Measurements from ENCODE around the gene CD34.

Gene CD34

GRCh38 chr1:207873055-207873890 is 37.7 kb downstream of the CD34 start:
- no peak for DNase-seq (ENCODE audit: low spot score)

DNA sequence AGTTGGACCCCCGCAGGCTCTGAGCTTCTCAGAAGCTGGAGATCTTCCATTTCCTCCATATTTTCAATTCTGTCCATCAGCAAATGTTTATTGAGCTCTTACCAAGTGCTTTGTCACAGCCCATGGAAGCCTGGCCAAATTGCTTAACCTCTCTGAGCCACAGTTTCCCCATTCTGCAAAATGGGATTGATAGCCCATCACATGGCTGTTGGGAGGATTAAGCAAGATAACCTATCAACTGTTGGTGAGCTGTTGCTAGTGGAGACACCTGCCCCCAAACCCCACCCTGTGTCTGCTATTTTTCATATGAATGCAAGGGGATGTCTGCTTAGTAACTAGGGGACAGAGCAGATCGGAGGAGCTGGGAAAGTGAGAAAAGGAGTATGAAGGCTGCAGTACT is 38.3 kb downstream of the CD34 start:
- no peak for DNase-seq (ENCODE audit: low spot score)

GRCh38 chr1:207871117-207871649 is 39.7 kb downstream of the CD34 start:
- no peak for DNase-seq (ENCODE audit: low spot score)

DNA sequence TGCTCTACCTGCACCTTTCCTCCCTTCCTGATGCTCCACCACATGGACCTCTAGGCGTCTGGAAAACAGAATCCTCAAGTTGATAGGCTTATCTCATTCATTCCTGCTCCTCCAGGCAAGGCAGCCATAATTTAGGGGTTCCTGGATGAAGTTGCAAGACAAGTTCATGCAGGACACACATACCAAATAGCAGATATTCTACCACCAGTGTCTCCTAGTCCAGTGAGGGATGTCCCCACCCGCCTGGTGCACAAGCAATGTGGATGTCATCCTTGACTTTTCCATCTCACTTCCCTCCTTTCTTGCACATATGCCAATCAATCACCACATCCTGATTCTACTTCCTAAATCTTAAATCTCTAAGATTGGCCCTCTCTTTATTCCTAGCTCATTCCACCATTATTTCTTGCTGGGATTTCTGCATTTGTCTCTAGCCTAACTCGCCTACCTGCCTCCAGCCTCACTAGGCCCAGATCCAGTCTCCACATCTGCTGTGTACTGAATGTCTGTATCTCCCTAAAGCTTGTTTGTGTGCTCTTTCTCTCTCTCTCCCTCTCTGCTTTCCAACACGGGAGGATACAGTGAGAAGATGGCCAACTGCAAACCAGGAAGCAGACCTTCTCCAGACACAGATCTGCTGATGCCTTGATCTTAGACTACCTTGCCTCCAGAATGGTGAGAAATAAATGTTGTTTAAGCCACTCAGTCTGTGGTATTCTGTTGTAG is 40.5 kb downstream of the CD34 start:
- no peak for DNase-seq (ENCODE audit: low spot score)

GRCh38 chr1:207869859-207870258 is 41.1 kb downstream of the CD34 start:
- DNase-seq (ENCODE audit: low spot score): no peak

- peak; percentile 78 for DNase-seq (ENCODE audit: low spot score)
Observed at GRCh38 chr1:207868774-207869721, 41.9 kb downstream of the CD34 start.

DNA sequence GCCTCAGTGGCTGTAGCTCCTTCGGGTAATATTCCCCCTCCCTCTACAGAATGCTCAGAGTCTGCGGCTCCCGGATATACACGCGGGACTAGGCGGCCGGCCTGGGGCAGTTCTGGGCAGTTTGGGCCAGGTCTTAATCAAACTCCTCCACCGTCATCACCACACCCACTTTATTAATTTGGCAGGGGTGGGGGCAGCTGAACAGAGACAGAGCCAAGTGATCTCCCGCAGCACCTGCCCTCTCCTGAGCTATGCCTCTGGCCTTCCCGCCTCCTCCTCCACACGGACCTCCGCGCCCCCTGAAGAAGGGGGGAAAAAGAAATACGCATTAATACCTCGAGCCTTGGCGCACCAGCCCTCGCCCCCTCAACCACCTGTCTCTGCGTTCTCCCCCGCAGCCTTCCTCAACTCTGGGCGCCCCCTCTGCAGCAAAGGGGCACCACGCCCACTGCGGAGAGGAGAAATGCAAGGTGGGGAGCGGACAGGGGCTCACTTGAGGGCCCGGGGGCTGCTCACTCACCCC is 42.6 kb downstream of the CD34 start:
- DNase-seq (ENCODE audit: low spot score): no peak

- no peak for DNase-seq (ENCODE audit: low spot score)
Observed at GRCh38 chr1:207867136-207868109, 43.5 kb downstream of the CD34 start.

GRCh38 chr1:207866471-207867135 is 44.3 kb downstream of the CD34 start:
- no peak for DNase-seq (ENCODE audit: low spot score)

DNA sequence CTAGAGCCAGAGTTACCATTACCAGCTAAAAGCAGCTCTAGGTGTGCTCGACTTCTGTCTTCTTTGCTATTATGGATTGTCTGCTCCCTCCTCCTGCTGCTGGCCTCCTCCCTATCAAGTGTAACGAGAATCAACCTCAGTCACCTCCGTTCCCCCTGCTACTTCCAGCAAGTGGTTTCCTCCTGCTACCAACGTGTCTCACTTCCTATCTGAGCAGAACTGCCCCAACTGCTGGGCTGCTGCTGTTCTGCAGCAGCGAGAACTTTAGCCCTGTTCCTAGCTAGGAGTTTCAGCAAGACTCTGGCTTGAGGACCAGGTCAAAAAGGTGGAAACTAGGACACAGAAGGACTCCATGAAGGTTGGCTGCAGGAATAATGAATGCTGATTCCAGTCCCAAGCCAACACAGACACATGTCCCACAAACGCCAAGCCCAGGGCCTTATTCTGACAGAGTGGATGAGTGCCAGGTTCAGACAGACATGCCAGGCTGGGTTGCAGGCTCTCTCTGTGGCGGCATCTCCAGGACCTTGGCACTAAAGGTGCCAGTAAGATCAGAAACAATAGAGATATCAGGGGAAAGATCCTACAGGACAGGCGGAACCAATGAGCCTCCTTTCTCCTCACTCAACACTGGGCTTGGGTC is 46.9 kb downstream of the CD34 start:
- DNase-seq (ENCODE audit: low spot score): no peak

- DNase-seq (ENCODE audit: low spot score): no peak
Observed at GRCh38 chr1:207862241-207862787, 48.6 kb downstream of the CD34 start.

DNA sequence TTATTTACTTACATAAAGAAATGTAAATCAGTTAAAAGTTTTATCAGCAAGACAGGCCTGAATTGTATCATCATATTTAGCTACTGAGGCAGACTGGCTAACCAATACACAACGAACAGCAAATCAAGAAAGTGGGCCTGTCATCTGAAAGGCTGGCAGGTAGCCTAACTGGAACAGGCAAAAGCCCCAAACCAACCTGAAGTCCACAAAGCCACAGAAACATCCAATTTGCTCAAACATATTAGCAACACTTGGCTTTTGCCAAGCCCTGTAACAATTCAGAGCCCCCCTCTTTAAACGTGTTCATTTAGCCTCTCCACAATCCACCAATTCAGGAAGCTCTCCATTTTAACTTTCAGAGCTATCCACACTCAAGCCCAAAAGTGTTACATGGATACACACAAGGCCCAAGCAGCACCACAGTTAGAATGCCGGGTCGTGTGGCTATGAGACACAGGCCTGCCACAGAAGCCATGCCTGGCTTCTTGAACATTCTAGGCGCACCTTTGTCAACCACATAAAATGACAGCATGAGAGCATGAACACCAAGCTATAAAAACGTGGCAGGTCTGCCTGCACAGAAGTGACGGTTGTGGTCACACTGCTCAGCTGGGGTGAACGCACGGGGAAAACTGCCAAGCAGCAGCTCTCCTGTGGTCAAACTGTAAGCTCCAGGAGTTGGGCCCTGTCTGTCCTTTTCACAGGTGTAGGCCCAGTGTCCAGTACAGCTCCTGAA is 49.3 kb downstream of the CD34 start:
- DNase-seq (ENCODE audit: low spot score): no peak

DNA sequence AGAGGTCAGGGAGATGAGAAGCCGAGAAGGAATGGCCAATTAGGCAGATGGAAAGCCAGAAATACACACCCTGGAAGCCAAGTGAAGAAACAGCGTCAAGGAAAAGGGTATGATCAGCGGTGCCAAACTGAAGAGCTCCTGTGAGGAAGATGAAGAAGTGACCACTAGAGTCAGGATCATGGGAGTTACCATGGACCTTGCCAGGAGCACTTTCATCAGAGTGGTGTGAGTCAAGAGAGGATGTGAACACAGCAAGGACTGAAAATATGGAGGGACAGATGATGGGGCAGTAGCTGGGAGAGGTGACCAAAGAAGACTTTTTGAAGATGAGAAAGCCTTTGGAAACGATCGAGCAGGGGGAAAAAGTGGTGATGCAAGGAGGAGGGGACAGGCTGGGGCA is 50.4 kb downstream of the CD34 start:
- DNase-seq (ENCODE audit: low spot score): no peak

- no peak for DNase-seq (ENCODE audit: low spot score)
Observed at GRCh38 chr1:207858806-207859205, 52.1 kb downstream of the CD34 start.

GRCh38 chr1:207858281-207858680 is 52.6 kb downstream of the CD34 start:
- DNase-seq (ENCODE audit: low spot score): no peak

GRCh38 chr1:207857447-207857846 is 53.5 kb downstream of the CD34 start:
- no peak for DNase-seq (ENCODE audit: low spot score)

DNA sequence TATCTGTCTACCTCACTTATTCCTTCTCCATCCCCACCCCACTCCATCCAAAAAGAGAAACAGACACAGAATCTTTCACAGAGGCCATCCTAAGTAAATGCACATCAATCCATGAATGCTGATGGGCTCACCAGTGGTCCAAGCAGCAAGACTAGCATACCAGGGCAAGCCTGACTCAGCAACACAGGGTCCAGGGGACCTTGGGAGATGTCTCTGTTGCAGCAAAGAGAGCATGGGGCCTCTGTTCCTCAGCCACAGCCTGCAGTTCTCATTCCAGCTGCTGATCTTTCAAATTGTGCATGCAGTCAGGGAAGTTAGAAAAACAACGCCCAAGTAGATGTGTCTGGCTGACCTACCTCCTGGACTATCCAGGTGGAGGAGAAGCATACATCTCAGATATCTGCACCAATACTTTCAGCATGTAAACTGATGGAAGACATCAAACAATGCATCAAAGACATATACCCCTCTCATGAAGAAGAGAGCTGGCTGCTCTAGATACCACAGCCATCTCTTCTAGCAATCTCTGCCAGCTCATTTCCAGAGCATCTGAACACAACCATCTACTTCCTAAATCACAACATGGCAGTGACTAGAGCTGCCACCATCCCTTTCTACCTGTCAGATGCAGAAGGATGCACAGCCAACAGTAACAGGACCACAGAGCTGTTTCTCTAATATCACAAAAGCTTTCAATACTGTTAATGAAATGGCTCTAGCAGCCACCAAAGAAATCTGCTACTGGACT is 54.5 kb downstream of the CD34 start:
- no peak for DNase-seq (ENCODE audit: low spot score)

GRCh38 chr1:207854001-207854400 is 56.9 kb downstream of the CD34 start:
- DNase-seq (ENCODE audit: low spot score): no peak

Data from LoVo (cell line).